ENCODE results near the gene SLC25A47.

Gene SLC25A47

GRCh38 chr14:100350276-100350926 lies 27.3 kb downstream of the SLC25A47 start:
- DNase-seq, result no peak

- DNase-seq, result no peak
These were observed 27.8 kb downstream of the SLC25A47 start for GRCh38 chr14:100350986-100351385.

- no peak for DNase-seq
These were observed 35.3 kb downstream of the SLC25A47 start for GRCh38 chr14:100358396-100358795.

GRCh38 chr14:100359111-100359510 lies 36.0 kb downstream of the SLC25A47 start:
- DNase-seq, result no peak

- DNase-seq, result no peak
These were observed 36.7 kb downstream of the SLC25A47 start for GRCh38 chr14:100359881-100360280.

GRCh38 chr14:100361626-100362025 lies 38.5 kb downstream of the SLC25A47 start:
- DNase-seq, result no peak

GRCh38 chr14:100362311-100362927 lies 39.3 kb downstream of the SLC25A47 start:
- DNase-seq, result no peak

GRCh38 chr14:100363053-100363452 lies 39.9 kb downstream of the SLC25A47 start:
- DNase-seq, result no peak

GRCh38 chr14:100364403-100364802 lies 41.3 kb downstream of the SLC25A47 start:
- DNase-seq, result no peak

- DNase-seq, result no peak
These were observed 42.6 kb downstream of the SLC25A47 start for GRCh38 chr14:100365741-100366140.

GRCh38 chr14:100369019-100369418 lies 45.9 kb downstream of the SLC25A47 start:
- no peak for DNase-seq

GRCh38 chr14:100370003-100370402 lies 46.9 kb downstream of the SLC25A47 start:
- DNase-seq, result no peak

- no peak for DNase-seq
These were observed 48.6 kb downstream of the SLC25A47 start for GRCh38 chr14:100371773-100372172.

GRCh38 chr14:100372357-100373048 lies 49.4 kb downstream of the SLC25A47 start:
- no peak for DNase-seq

GRCh38 chr14:100374270-100374669 lies 51.1 kb downstream of the SLC25A47 start:
- DNase-seq, result no peak

- no peak for DNase-seq
These were observed 51.7 kb downstream of the SLC25A47 start for GRCh38 chr14:100374876-100375265.

GRCh38 chr14:100375266-100375962 lies 52.3 kb downstream of the SLC25A47 start:
- peak; percentile 92 for DNase-seq

- peak; percentile 97 for DNase-seq
These were observed 53.0 kb downstream of the SLC25A47 start, which contains the start of gene WDR25 for GRCh38 chr14:100375963-100376735. Gene WDR25, plus strand, starts transcription at chr14:100376485.

GRCh38 chr14:100376751-100377171 lies 53.6 kb downstream of the SLC25A47 start:
- DNase-seq, result no peak
